Midbrain (tissue), 1 donor: ENCODE data around the gene LMAN1L.

Experiments
- DNase-seq: peaks from one replicate; lab custom pipeline; 2025; lab: John Stamatoyannopoulos, UW

LMAN1L gene

DNA sequence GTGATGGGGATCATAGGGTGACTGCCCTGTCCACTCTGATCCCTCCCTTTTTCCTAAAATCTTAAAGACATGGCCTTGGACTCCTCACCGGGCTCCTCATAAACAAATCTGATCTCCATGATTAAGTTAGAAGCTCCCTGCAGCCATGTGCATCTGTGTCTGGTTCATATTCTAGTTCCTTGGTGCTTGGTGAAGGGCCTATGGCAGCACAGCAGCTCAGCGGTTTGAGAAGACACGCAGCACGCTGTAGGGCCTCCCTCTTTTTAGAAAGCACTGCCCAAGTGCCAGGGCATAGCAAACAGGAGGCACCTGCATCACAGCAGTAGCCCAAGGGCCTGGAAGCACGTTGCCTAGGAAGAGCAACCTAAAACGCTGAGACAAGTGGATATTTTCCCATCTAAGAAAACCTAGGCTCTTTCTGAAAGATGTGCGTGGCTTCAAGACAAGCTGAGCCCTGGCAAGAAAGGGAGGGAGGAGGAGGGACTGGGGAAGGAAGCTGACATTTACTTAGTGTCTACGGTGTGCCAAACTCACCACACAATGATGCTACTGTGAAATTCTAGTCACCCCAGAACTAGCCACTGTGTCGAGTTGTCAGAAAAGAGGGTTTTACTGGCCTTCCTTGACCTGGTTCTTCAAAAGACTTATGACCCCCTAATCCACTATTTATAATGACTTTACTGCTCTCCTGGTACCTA lies 45.2 kb downstream of the LMAN1L start:
- DNase-seq = no peak

GRCh38 chr15:74858369-74858740 lies 45.7 kb downstream of the LMAN1L start:
- no peak for DNase-seq

DNA sequence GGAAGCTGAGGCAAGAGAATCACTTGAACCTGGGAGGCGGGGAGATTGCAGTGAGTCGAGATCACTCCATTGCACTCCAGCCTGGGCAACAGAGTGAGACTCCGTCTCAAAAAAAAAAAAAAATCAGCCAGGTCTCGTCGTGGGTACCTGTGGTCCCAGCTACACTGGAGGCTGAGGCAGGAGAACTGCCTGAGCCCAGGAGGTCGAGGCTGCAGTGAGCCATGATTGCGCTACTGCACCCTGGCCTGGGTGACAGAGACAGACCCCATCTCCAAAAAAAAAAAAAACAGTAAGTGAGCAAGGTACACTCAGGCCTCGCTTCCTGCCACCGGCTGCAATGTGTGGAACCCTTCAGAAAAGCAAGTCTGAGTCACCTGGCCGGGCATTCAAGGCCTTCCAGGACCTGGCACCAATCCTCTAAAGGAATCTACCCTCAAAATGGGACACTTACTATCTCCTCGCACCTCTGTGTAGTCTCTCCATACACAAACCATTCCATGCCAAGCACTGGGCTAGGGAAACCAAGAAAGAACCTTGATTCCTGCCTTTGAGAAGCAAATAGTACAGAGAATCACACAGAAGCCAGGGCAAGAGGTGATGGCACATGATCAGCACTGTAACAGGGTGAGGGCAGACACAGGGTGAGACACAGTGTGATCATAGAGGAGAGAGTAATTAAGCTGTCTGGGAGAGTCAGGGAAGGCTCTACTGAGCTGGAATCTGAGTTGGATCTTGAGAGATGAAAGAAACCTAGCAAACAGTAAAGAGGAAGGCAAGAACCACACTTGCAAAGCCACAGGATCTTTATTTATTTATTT lies 50.8 kb downstream of the LMAN1L start:
- no peak for DNase-seq

DNA sequence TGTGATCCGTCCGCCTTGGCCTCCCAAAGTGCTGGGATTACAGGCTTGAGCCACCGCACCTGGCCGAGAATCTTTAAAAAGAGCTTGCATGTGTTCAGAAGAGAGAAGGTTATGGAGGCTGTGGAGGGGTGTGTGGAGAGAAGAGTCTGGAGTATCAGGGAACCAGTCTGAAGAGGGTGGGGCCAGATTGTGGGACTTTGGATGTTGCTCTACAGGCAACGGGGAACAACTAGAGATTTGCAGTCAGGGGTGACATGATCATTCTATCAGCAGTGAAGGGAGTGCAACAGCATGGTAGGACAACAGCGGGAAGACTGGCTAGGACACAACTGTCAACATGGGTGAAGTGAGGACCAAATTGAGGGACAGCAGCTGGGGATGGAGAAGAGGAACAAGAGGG lies 51.7 kb downstream of the LMAN1L start:
- DNase-seq = no peak

GRCh38 chr15:74865316-74865715 lies 52.7 kb downstream of the LMAN1L start:
- DNase-seq = no peak

DNA sequence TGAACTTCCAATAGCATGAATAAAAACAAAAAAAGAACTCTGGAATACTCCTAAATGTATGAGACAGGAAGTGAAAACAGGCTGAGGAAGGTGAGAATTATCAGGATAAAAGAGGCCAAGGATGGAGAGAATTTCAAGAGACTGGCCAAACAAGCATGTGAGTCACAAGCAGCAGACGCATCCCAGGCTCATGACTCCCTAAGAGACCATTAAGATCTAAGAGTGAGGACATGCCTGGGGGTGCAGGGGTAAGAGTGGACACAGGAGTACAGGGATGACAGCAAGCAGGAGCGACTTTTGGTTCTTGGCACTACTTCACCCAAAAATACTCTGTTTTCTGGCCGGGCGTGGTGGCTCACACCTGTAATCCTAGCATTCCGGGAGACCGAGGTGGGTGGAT lies 53.5 kb downstream of the LMAN1L start:
- no peak for DNase-seq

DNA sequence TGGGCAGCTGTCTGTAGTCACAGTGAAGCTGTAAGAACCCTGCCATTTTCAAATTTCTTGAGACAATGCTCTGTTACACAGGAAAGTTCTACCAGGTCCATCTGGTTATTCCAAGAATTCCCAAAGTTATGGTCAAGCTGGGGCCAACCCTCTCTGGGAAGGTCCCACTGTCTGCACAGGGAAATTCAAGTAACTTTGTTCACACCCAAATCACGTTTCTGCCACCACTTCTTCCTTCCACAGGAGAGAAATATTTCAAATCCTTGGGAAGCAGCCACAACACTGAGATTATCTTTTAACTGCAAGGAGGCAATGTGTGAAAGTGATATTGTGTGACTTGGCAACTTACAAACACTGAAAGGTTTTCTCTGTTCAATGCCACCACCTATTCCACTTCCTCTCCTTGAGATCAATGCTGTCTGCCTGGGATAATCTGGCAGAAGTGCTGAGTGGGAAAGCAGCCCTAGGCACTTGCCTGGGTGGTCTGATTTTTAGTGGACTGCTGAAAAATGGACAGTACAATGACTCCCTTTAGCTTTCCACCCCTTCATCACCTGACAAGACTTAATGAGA lies 54.9 kb downstream of the LMAN1L start:
- no peak for DNase-seq

GRCh38 chr15:74868059-74868458 lies 55.4 kb downstream of the LMAN1L start:
- no peak for DNase-seq

- DNase-seq = no peak
Observed at GRCh38 chr15:74869372-74869725, 56.7 kb downstream of the LMAN1L start.

DNA sequence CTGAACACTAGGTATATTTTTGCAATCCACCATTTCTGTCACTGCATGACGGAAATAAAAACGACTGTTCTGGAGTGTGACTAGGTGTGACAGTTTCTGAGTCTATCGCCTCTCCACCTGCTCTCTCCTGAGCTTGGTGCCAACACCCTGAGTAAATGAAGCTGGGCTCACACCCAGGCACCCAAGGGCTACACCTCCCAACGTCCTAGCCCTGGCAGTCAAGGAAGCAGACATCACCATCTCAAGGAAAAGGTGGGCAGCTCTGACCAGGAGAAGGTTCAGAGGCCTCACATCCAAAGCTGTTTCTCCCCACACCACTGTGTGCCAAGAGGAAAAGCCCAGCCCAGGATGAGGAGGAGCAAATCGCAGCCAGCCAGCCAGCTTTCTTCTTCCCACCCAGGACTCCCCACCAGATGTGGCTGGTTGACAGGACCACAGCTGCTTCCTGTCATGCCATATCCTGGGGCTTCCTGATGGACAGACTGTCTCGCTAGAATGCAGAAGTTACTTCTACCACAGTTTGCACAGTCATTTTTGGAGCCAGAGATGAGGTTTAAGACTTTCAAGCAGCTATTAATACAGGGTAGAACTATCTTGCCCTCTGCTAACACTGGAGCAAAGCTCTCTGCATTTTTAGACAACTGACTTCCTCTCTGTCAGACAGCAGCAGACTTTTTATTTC lies 57.2 kb downstream of the LMAN1L start:
- peak; percentile 43 for DNase-seq

- no peak for DNase-seq
Observed at GRCh38 chr15:74870436-74871215, 58.0 kb downstream of the LMAN1L start.

- no peak for DNase-seq
Observed at GRCh38 chr15:74872702-74873035, 60.0 kb downstream of the LMAN1L start.

- peak; percentile 96 for DNase-seq
Observed at GRCh38 chr15:74873036-74873755, 60.6 kb downstream of the LMAN1L start, which contains the start of gene SCAMP2. SCAMP2 (minus strand) TSS chr15:74873365; CDS start chr15:74873255, 110 bp downstream.

- DNase-seq = no peak
Observed at GRCh38 chr15:74873756-74874424, 61.3 kb downstream of the LMAN1L start.
